SK-N-SH treated with all-trans-retinoic acid at 6 μM for 48 hours (cell line): Measurements from ENCODE around the gene NRAP.

Experiments
- ATAC-seq: fragments of 200-7000 bp; cut with Tn5 transposase; 3 replicates; pipeline ENCODE4 v1.9.1; 2020; ENCODE audit warnings: mild to moderate bottlenecking, moderate library complexity
- ARNTL ChIP-seq: fragments of 450-650 bp; formaldehyde crosslinking; IDR thresholded peaks from 2 replicates; pipeline ENCODE4 v1.5.0; 2020; ENCODE audit warnings: low read depth, mild to moderate bottlenecking, moderate library complexity, borderline replicate concordance
- BACH2 ChIP-seq: fragments of 250-450 bp; sonication (Bioruptor Pico); IDR thresholded peaks from 2 replicates; pipeline ENCODE4 v1.9.0; 2021; ENCODE audit warnings: mild to moderate bottlenecking, borderline replicate concordance
- CREB5 ChIP-seq: fragments of 250-450 bp; sonication (Bioruptor Pico); IDR thresholded peaks from 2 replicates; pipeline ENCODE4 v1.5.1; 2020; ENCODE audit warnings: low read depth, mild to moderate bottlenecking, moderate library complexity
- CSDC2 ChIP-seq: fragments of 250-450 bp; sonication (Bioruptor Pico); IDR thresholded peaks from 2 replicates; pipeline ENCODE4 v1.5.0; 2020; ENCODE audit warnings: mild to moderate bottlenecking, moderate library complexity
- CSRNP3 ChIP-seq: fragments of 250-450 bp; sonication (Bioruptor Pico); IDR thresholded peaks from 2 replicates; pipeline ENCODE4 v1.5.1; 2021; ENCODE audit warnings: mild to moderate bottlenecking, moderate library complexity
- ESRRG ChIP-seq: fragments of 250-450 bp; sonication (Bioruptor Pico); IDR thresholded peaks from 2 replicates; pipeline ENCODE4 v1.6.1; 2021; ENCODE audit warnings: mild to moderate bottlenecking
- ISL1 ChIP-seq: fragments of 250-450 bp; sonication (Bioruptor Pico); IDR thresholded peaks from 2 replicates; pipeline ENCODE4 v2.1.2; 2022; ENCODE audit warnings: mild to moderate bottlenecking, moderate library complexity
- OSR1 ChIP-seq: fragments of 250-450 bp; sonication (Bioruptor Pico); IDR thresholded peaks from 2 replicates; pipeline ENCODE4 v1.8.0; 2022; ENCODE audit warnings: moderate library complexity, mild to moderate bottlenecking, inconsistent platforms
- PATZ1 ChIP-seq: fragments of 250-450 bp; sonication (Bioruptor Pico); IDR thresholded peaks from 2 replicates; pipeline ENCODE4 v1.8.0; 2020; ENCODE audit warnings: mild to moderate bottlenecking, moderate library complexity, borderline replicate concordance
- PPARA ChIP-seq: fragments of 250-450 bp; sonication (Bioruptor Pico); IDR thresholded peaks from 2 replicates; pipeline ENCODE4 v1.5.0; 2020; ENCODE audit warnings: mild to moderate bottlenecking, borderline replicate concordance
- RARB ChIP-seq: fragments of 250-450 bp; sonication (Bioruptor Pico); IDR thresholded peaks from 2 replicates; pipeline ENCODE4 v1.8.0; 2021; ENCODE audit warnings: mild to moderate bottlenecking, moderate library complexity
- SNAI2 ChIP-seq: fragments of 250-450 bp; sonication (Bioruptor Pico); IDR thresholded peaks from 2 replicates; pipeline ENCODE4 v1.5.0; 2020; ENCODE audit warnings: mild to moderate bottlenecking, moderate library complexity
- TCF4 ChIP-seq: fragments of 250-450 bp; sonication (Bioruptor Pico); IDR thresholded peaks from 2 replicates; pipeline ENCODE4 v1.8.0; 2021; ENCODE audit warnings: mild to moderate bottlenecking, moderate library complexity, borderline replicate concordance
- TSHZ2 ChIP-seq: fragments of 250-450 bp; sonication (Bioruptor Pico); IDR thresholded peaks from 2 replicates; pipeline ENCODE4 v1.5.0; 2020; ENCODE audit warnings: mild to moderate bottlenecking, moderate library complexity
- ZFP3 ChIP-seq: fragments of 250-450 bp; sonication (Bioruptor Pico); IDR thresholded peaks from 2 replicates; pipeline ENCODE4 v1.5.0; 2020; ENCODE audit warnings: mild to moderate bottlenecking, moderate library complexity
- ZFP30 ChIP-seq: fragments of 450-650 bp; formaldehyde crosslinking; IDR thresholded peaks from 2 replicates; pipeline ENCODE4 v1.5.0; 2022; ENCODE audit warnings: mild to moderate bottlenecking, moderate library complexity
- ZNF565 ChIP-seq: fragments of 450-650 bp; formaldehyde crosslinking; conservative IDR thresholded peaks from 2 replicates; pipeline ENCODE4 v1.5.0; 2020; ENCODE audit warnings: low read depth, mild to moderate bottlenecking, moderate library complexity
- ZNF70 ChIP-seq: fragments of 450-650 bp; formaldehyde crosslinking; IDR thresholded peaks from 2 replicates; pipeline ENCODE4 v1.5.0; 2020; ENCODE audit warnings: mild to moderate bottlenecking, moderate library complexity

Gene NRAP

GRCh38 chr10:113709221-113709838 is 45.5 kb upstream of the NRAP start:
- ATAC-seq: peak; percentile 93
- TF ChIP-seq ISL1 (CRISPR knock-in tag): peak; percentile 52
- no peak for TF ChIP-seq PPARA (CRISPR knock-in tag)
- TF ChIP-seq, all 23 proteins: peak for 1

- TF ChIP-seq PPARA (CRISPR knock-in tag) (no peak), BACH2 (CRISPR knock-in tag) (no peak), OSR1 (CRISPR knock-in tag) (no peak), ZFP30 (CRISPR knock-in tag) (no peak), ARNTL (CRISPR knock-in tag) (no peak), ESRRG (CRISPR knock-in tag) (no peak), CSDC2 (no peak)
- TF ChIP-seq, all 23 proteins: peak for 0
- no peak for ATAC-seq
Observed at GRCh38 chr10:113708640-113709039, 44.8 kb upstream of the NRAP start.

- no peak for ATAC-seq
- no peak for TF ChIP-seq ISL1 (CRISPR knock-in tag)
- TF ChIP-seq, all 23 proteins: peak for 0
Observed at GRCh38 chr10:113706623-113707022, 42.8 kb upstream of the NRAP start.

- TF ChIP-seq RARB (no peak), ZFP3 (CRISPR knock-in tag) (no peak), PPARA (CRISPR knock-in tag) (no peak), SNAI2 (CRISPR knock-in tag) (no peak), CSRNP3 (CRISPR knock-in tag) (no peak), ESRRG (CRISPR knock-in tag) (no peak), ARNTL (CRISPR knock-in tag) (no peak), OSR1 (CRISPR knock-in tag) (no peak), ZNF70 (CRISPR knock-in tag) (no peak), ZNF565 (CRISPR knock-in tag) (no peak), ZFP30 (CRISPR knock-in tag) (no peak), PATZ1 (CRISPR knock-in tag) (no peak), TCF4 (no peak), TSHZ2 (CRISPR knock-in tag) (no peak)
- ATAC-seq: no peak
Observed at GRCh38 chr10:113705344-113705652, 41.5 kb upstream of the NRAP start.

GRCh38 chr10:113704637-113705343 is 40.9 kb upstream of the NRAP start:
- peak; percentile 64 for ATAC-seq
- TF ChIP-seq CREB5 (CRISPR knock-in tag): no peak
- no peak for TF ChIP-seq ARNTL (CRISPR knock-in tag)
- no peak for TF ChIP-seq OSR1 (CRISPR knock-in tag)
- no peak for TF ChIP-seq CSDC2
- TF ChIP-seq CSRNP3 (CRISPR knock-in tag): no peak
- no peak for TF ChIP-seq TCF4
- TF ChIP-seq BACH2 (CRISPR knock-in tag): no peak
- no peak for TF ChIP-seq TSHZ2 (CRISPR knock-in tag)
- no peak for TF ChIP-seq ZNF565 (CRISPR knock-in tag)
